Esophagus muscularis mucosa (tissue), 4 donors: ENCODE data around the gene AMOTL1. TPM values are rescaled to one million over a fixed set of nuclear protein-coding genes. Genes with fewer than 3 reads are reported as not detected.

ENCODE experiments used
- DNase-seq: peaks from one replicate; pipeline ENCODE4 v3.0.0-alpha.2; 2017; ENCODE audit errors: extremely low spot score
- H3K27ac ChIP-seq, 4 donors: fragments of 200-600 bp; sonication (generic); replicated peaks in 1 of 4; 1 replicate in 3 of 4; 2 replicates in 1 of 4; pipeline ENCODE4 v1.5.1; 2016 to 2019; ENCODE audit warnings: mild to moderate bottlenecking in 1 of 4
- H3K27me3 ChIP-seq, 4 donors: fragments of 200-600 bp; sonication (generic); one replicate each; pipeline versions ENCODE4 v1.5.1 to v1.6.0; 2016 to 2019
- H3K36me3 ChIP-seq, 4 donors: fragments of 200-600 bp; sonication (generic); one replicate each; pipeline ENCODE4 v1.5.1; 2016 to 2019
- H3K4me1 ChIP-seq, 4 donors: fragments of 200-600 bp; sonication (generic); one replicate each; pipeline ENCODE4 v1.5.1; 2016 to 2019
- H3K4me3 ChIP-seq, 4 donors: fragments of 200-600 bp; sonication (generic); 1 replicate in 2 of 4; 2 replicates in 2 of 4; pipeline ENCODE4 v1.5.1; 2016 to 2019; ENCODE audit warnings: mild to moderate bottlenecking in 4 of 4, moderate library complexity in 1 of 4
- H3K9me3 ChIP-seq, 4 donors: fragments of 200-600 bp; sonication (generic); 1 replicate in 3 of 4; 2 replicates in 1 of 4; pipeline ENCODE4 v1.5.1; 2016 to 2019
- EP300 ChIP-seq: sonication (generic); formaldehyde crosslinking; IDR thresholded peaks from one replicate; pipeline ENCODE4 v1.6.1; 2017; ENCODE audit warnings: antibody characterized with exemption
- POLR2A ChIP-seq: fragments of 450-650 bp; IDR thresholded peaks from one replicate; pipeline ENCODE4 v1.6.1; 2017; ENCODE audit warnings: antibody characterized with exemption, moderate library complexity, mild to moderate bottlenecking, low read depth
- POLR2AphosphoS5 ChIP-seq, 2 donors: sonication (generic); formaldehyde crosslinking; IDR thresholded peaks; one replicate each; pipeline ENCODE4 v1.6.1; 2017; ENCODE audit warnings: antibody characterized with exemption in 2 of 2
- WGBS: methylation state at CpG from one replicate; pipeline ENCODE4 v1.1.5; 2018; 5-methylcytosine and 5-hydroxymethylcytosine counted together
- intact Hi-C: fragments of 100-400 bp; cut with DNase I; formaldehyde crosslinking; loops from one replicate; pipeline ENCODE4 v1.15.1; 2023
- total RNA-seq, 4 donors: library from RNA; depleted of rRNA; stranded (reverse); fragments of >200 nt; gene quantifications; one replicate each; pipeline versions ENCODE4 v1.1.0 to v1.2.1, GENCODE V29; 2016
- TF ChIP-seq, protein P1 (sequence below), 3 experiments: fragments of 200-600 bp in 2 of 3; fragments of 450-650 bp in 1 of 3; sonication (generic) in 2 of 3; IDR thresholded peaks; one replicate each; pipeline ENCODE4 v1.5.1; 2017 to 2019; ENCODE audit warnings: antibody characterized with exemption in 3 of 3, mild to moderate bottlenecking in 2 of 3, moderate library complexity in 1 of 3

Gene AMOTL1, protein sequence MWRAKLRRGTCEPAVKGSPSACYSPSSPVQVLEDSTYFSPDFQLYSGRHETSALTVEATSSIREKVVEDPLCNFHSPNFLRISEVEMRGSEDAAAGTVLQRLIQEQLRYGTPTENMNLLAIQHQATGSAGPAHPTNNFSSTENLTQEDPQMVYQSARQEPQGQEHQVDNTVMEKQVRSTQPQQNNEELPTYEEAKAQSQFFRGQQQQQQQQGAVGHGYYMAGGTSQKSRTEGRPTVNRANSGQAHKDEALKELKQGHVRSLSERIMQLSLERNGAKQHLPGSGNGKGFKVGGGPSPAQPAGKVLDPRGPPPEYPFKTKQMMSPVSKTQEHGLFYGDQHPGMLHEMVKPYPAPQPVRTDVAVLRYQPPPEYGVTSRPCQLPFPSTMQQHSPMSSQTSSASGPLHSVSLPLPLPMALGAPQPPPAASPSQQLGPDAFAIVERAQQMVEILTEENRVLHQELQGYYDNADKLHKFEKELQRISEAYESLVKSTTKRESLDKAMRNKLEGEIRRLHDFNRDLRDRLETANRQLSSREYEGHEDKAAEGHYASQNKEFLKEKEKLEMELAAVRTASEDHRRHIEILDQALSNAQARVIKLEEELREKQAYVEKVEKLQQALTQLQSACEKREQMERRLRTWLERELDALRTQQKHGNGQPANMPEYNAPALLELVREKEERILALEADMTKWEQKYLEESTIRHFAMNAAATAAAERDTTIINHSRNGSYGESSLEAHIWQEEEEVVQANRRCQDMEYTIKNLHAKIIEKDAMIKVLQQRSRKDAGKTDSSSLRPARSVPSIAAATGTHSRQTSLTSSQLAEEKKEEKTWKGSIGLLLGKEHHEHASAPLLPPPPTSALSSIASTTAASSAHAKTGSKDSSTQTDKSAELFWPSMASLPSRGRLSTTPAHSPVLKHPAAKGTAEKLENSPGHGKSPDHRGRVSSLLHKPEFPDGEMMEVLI
- total RNA-seq, result 100 to 1,000 TPM; 172 to 259 (median 182) TPM

DNA sequence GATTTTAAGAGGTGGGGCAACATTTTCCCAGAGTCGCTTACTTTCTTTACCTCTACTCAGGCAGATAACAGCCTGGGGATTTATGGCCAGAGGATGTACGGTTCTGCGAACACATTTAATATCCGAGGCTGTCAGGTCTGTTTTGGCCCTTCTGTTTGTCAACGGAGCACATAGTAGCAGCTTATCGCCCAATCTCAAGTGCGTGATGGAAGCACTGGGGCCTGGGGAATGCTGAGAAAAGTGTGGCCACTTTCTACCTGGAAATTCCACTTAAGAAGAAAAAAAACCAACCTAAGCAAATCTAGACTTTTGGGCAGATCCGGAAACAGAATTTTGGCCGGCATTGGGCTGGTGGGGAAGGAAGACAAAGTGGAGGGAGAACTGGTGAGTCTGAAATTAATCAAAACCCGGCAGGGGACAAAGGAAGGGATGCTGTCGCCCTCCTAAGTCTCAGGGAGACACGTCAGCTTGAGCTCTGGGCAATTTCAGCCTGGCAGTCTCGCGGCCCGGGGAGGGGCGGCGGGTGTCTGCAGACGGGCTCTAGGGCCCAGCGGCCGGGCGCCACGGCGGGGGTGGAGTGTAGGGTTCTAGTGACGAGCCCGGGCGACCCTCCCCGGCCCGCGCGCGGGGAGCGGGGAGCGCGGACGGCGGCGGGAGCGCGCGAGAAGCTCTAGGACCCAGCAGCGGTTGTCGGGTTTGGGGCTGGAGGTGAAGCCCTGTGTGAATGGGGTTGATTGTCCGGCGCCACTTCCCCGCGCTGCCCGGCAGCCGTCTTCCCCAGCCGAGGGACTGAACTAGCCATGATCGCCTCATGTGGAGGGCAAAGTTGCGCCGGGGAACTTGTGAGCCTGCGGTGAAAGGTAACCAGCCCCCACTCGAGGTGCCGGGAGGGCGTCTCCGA is at the start of gene AMOTL1:
Gene AMOTL1 (plus strand): TSS at position 656 of the 901 bp plus-strand sequence. CDS start 156 bp downstream, at position 812.
- intact Hi-C loops, result loop anchor here (10.0 kb wide), 1 partner anchor 143 kb away; no protein-coding TSS in a partner anchor
- H3K36me3 ChIP-seq, result no peaks in the 10 kb centered on the region
- H3K4me1 ChIP-seq, result peaks cover 16 to 79% (median 68%) of the 10 kb centered on the region in 4 donors
- H3K27me3 ChIP-seq, result no peaks in the 10 kb centered on the region
- H3K4me3 ChIP-seq, result peak within 1 kb of the TSS; percentile 69 to 98 (median 86)
- WGBS, result 7% methylated on average over 21 of the region's 57 CpGs
- TF ChIP-seq POLR2AphosphoS5 (IDR thresholded peaks at IDR 0.05), result peak; percentile 85 to 92
- peak; percentile 67 for TF ChIP-seq POLR2A
- TF ChIP-seq EP300, result peak; percentile 24
- TF ChIP-seq, protein P1, sequence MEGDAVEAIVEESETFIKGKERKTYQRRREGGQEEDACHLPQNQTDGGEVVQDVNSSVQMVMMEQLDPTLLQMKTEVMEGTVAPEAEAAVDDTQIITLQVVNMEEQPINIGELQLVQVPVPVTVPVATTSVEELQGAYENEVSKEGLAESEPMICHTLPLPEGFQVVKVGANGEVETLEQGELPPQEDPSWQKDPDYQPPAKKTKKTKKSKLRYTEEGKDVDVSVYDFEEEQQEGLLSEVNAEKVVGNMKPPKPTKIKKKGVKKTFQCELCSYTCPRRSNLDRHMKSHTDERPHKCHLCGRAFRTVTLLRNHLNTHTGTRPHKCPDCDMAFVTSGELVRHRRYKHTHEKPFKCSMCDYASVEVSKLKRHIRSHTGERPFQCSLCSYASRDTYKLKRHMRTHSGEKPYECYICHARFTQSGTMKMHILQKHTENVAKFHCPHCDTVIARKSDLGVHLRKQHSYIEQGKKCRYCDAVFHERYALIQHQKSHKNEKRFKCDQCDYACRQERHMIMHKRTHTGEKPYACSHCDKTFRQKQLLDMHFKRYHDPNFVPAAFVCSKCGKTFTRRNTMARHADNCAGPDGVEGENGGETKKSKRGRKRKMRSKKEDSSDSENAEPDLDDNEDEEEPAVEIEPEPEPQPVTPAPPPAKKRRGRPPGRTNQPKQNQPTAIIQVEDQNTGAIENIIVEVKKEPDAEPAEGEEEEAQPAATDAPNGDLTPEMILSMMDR (IDR thresholded peaks at IDR 0.05), result peak in 2 of 3 experiments; percentile 20 to 32
- peak within 1 kb of the TSS; percentile 90 to 99 (median 96) for H3K27ac ChIP-seq
- H3K9me3 ChIP-seq, result no peaks in the 10 kb centered on the region
- DNase-seq, result peak; percentile 97

DNA sequence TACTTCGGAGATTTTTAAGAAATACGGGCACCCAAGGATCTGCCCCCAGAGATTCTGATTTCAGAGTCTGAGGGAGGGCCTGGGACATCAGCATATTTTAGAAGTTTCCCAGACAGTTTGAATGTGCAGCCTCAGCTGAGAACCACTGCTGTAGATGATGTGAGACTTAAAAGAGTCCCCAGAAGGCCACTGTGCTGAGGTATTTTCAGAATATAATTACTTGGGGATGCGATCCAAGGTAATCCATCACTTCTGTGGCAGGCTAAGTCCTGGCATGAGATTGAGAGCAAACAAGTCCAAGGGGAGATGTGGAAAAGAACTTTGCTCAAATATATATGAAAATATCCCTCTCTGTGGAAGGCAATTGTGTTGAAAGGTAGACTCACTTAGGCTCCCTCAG is 48.3 kb upstream of the AMOTL1 start:
- WGBS, result 72% methylated on average over 3 of the region's 3 CpGs

GRCh38 chr11:94721565-94722292 is 46.4 kb upstream of the AMOTL1 start:
- no peaks in the 10 kb centered on the region for H3K36me3 ChIP-seq
- no peak overlapping the region for H3K27ac ChIP-seq
- 85% methylated on average over 2 of the region's 2 CpGs for WGBS
- intact Hi-C loops, result no loop called here
- TF ChIP-seq, protein P1 (IDR thresholded peaks at IDR 0.05), result no peak
- TF ChIP-seq POLR2AphosphoS5 (IDR thresholded peaks at IDR 0.05) (no peak), EP300 (no peak), POLR2A (no peak)
- peaks cover 0 to 9% (median 4%) of the 10 kb centered on the region in 4 donors for H3K4me1 ChIP-seq
- DNase-seq, result no peak
- H3K9me3 ChIP-seq, result no peaks in the 10 kb centered on the region
- H3K4me3 ChIP-seq, result no peak overlapping the region
- H3K27me3 ChIP-seq, result no peaks in the 10 kb centered on the region

More for the DNA sequence above, 48.3 kb upstream of the AMOTL1 start:
- peaks cover 0 to 9% (median 4%) of the 10 kb centered on the region in 4 donors for H3K4me1 ChIP-seq
- H3K4me3 ChIP-seq, result no peak overlapping the region
- H3K27ac ChIP-seq, result no peak overlapping the region
- TF ChIP-seq, protein P1 (IDR thresholded peaks at IDR 0.05), result no peak
- no peak for TF ChIP-seq POLR2A
- TF ChIP-seq POLR2AphosphoS5 (IDR thresholded peaks at IDR 0.05), result no peak
- no peak for TF ChIP-seq EP300
- H3K36me3 ChIP-seq, result no peaks in the 10 kb centered on the region
- DNase-seq, result no peak
- no peaks in the 10 kb centered on the region for H3K9me3 ChIP-seq
- intact Hi-C loops, result no loop called here
- no peaks in the 10 kb centered on the region for H3K27me3 ChIP-seq
